HG03196 (cell line): ENCODE results near the gene CDC42EP3.

Experiments used
- ATAC-seq: cut with Tn5 transposase; IDR thresholded peaks from one replicate; pipeline ENCODE4 v1.9.1; 2021; ENCODE audit not compliant: unreplicated experiment

Gene CDC42EP3

GRCh38 chr2:37671009-37671815 is at the start of gene CDC42EP3:
Gene CDC42EP3 (minus strand): TSS chr2:37671642. CDS start chr2:37646587, 25,055 bp downstream.
- ATAC-seq = peak; percentile 57

- ATAC-seq = no peak
Observed at GRCh38 chr2:37721201-37721560, 49.7 kb upstream of the CDC42EP3 start.

- ATAC-seq = no peak
Observed at GRCh38 chr2:37720533-37721200, 49.2 kb upstream of the CDC42EP3 start.

GRCh38 chr2:37718515-37719161 is 47.2 kb upstream of the CDC42EP3 start:
- no peak for ATAC-seq

- no peak for ATAC-seq
Observed at GRCh38 chr2:37713258-37713700, 41.8 kb upstream of the CDC42EP3 start.

GRCh38 chr2:37711831-37712230 is 40.4 kb upstream of the CDC42EP3 start:
- ATAC-seq = no peak

GRCh38 chr2:37711308-37711731 is 39.9 kb upstream of the CDC42EP3 start:
- ATAC-seq = no peak

GRCh38 chr2:37709111-37709510 is 37.7 kb upstream of the CDC42EP3 start:
- ATAC-seq = no peak

GRCh38 chr2:37708146-37708545 is 36.7 kb upstream of the CDC42EP3 start:
- no peak for ATAC-seq

- ATAC-seq = no peak
Observed at GRCh38 chr2:37707393-37707792, 36.0 kb upstream of the CDC42EP3 start.

GRCh38 chr2:37706334-37707183 is 35.1 kb upstream of the CDC42EP3 start:
- no peak for ATAC-seq

GRCh38 chr2:37705191-37705590 is 33.7 kb upstream of the CDC42EP3 start:
- ATAC-seq = no peak

GRCh38 chr2:37698931-37699481 is 27.6 kb upstream of the CDC42EP3 start:
- ATAC-seq = no peak

- no peak for ATAC-seq
Observed at GRCh38 chr2:37695336-37695735, 23.9 kb upstream of the CDC42EP3 start.

- ATAC-seq = no peak
Observed at GRCh38 chr2:37692711-37693110, 21.3 kb upstream of the CDC42EP3 start.

- no peak for ATAC-seq
Observed at GRCh38 chr2:37689751-37690150, 18.3 kb upstream of the CDC42EP3 start.

- ATAC-seq = no peak
Observed at GRCh38 chr2:37688771-37689468, 17.5 kb upstream of the CDC42EP3 start.

GRCh38 chr2:37686792-37687526 is 15.5 kb upstream of the CDC42EP3 start:
- no peak for ATAC-seq

- no peak for ATAC-seq
Observed at GRCh38 chr2:37684809-37685208, 13.4 kb upstream of the CDC42EP3 start.
